ENCODE measurements around the gene SLC35D2.

SLC35D2 gene

DNA sequence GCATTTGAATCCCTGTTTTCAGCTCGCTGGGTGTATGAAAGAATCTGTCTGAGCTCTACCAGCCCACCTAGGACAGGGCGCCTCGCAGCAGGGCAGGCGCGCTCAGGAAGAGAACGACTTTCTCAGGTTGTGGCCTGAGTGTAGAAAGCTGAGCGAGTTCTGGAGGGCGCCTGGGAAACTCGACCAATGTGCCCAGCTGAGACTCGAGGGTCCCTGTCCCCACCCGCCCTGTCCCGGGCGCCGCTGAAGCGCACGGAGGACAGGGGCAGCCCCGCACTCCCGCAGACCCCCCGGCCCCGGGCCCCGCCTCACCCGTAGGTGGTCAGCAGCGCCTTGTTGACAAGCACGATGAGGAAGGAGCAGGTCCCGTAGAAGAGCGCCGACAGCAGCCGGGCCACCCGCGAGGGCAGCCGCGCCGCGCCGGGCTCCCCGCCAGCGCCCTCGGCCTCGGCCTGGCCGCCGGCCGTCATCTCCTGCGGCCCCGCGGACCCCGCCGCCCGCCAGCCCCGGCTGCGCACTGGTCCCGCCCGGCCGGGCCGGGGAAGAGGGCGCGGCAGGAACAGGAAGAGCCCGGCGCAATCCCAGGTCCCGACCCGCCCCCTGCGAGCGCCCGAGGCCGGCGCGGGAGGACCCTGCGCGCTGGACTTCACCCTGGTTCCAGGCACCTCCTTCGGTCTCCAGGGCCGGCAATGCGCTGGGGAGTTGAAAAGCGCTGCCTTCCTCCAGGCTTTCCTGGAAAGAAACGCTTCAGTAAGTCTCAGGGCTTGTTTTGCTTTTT is at the start of gene SLC35D2:
TSS of gene SLC35D2 (minus strand) at position 547 of the 778 bp plus-strand sequence. CDS start at position 470, 77 bp downstream.
- no peak for DNase-seq (ENCODE audit: insufficient read length, low spot score)
- no peak for TF ChIP-seq CTCF (IDR thresholded peaks at IDR 0.05; ENCODE audit: insufficient read depth, missing control alignments)
- no peak for FAIRE-seq

DNA sequence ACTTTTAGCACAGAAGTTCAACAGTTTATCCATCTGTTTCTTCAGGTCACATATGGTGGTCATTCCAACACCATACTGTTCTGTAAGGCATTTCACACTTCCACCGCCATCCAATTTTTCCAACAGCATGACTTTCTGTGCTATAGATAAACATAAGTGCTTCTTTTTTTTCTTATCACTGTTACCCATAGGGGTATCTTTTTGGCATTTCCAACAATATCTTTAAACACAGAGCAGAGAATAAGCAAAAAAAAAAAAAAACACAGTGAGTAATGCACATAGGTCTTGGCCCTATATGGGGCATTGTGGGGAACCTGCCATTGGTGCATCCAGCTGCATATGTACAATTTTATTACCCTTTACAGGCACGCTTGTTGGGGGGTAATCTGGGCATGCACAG is 46.9 kb upstream of the SLC35D2 start:
- DNase-seq (ENCODE audit: insufficient read length, low spot score) (no peak), FAIRE-seq (no peak)
- TF ChIP-seq CTCF (IDR thresholded peaks at IDR 0.05; ENCODE audit: insufficient read depth, missing control alignments): no peak

GRCh38 chr9:96429732-96430131 is 46.2 kb upstream of the SLC35D2 start:
- TF ChIP-seq CTCF (IDR thresholded peaks at IDR 0.05; ENCODE audit: insufficient read depth, missing control alignments): no peak
- no peak for FAIRE-seq
- DNase-seq (ENCODE audit: insufficient read length, low spot score): no peak

DNA sequence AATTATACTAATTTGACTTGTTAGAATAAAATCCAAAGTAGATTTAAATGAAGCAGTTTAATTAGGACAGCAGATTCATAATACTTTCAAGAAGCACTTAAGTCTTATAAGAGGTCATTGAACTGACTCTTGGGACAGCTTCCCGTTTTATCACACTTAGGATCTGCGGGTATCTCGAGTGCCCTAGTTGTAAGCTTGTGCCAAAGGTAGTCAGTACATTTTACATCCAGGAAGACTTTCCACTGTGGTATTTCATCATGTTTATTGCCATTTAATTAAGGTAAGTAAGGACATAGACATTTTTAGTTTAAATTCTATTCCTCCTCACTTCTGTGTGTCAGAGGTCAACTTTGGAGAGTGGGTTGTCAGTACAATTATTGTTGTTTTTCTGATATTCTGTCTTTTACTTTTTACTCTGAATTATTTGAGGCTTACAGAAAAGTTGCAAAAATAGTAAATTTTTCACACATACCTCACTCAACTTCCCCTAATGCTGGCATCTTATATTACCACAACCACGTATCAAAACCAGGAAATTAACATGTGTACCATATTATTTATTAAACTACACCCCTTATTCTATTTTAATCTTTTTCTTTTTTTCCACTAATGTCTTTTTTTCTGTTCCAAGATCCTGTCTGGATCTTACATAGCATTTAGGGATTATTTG is 42.1 kb upstream of the SLC35D2 start:
- no peak for FAIRE-seq
- TF ChIP-seq CTCF (IDR thresholded peaks at IDR 0.05; ENCODE audit: insufficient read depth, missing control alignments): no peak

DNA sequence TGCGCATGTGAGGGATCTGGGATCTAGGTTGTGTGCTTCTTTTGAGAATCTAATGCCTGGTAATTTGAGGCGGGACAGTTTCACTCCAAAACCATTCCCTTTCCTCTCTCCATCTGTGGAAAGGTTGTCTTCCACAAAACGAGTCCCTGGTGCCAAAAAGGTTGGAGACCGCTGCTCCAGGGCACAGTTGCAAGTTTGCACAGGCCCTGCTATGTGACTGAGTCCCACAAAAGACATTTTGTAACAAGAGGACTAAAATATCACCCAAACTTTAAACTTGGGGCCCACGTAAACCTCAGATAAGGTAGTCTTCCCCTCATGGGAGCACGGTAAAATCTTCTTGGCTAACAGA is 40.5 kb upstream of the SLC35D2 start:
- no peak for FAIRE-seq
- no peak for TF ChIP-seq CTCF (IDR thresholded peaks at IDR 0.05; ENCODE audit: insufficient read depth, missing control alignments)
- DNase-seq (ENCODE audit: insufficient read length, low spot score): no peak

More for the DNA sequence above, 42.1 kb upstream of the SLC35D2 start:
- DNase-seq (ENCODE audit: insufficient read length, low spot score): no peak

- FAIRE-seq (no peak), DNase-seq (ENCODE audit: insufficient read length, low spot score) (no peak)
- no peak for TF ChIP-seq CTCF (IDR thresholded peaks at IDR 0.05; ENCODE audit: insufficient read depth, missing control alignments)
Measured at GRCh38 chr9:96423322-96423984, 39.9 kb upstream of the SLC35D2 start.
